ENCODE measurements around the gene PLPP3. TPM values are rescaled to one million over a fixed set of nuclear protein-coding genes. Genes with fewer than 3 reads are reported as not detected.

PLPP3 gene
- total and polyA plus RNA-seq, 2 donors (not counting 1 experiment from before 2014, with no cell fraction given), result 343 to 465 TPM

DNA sequence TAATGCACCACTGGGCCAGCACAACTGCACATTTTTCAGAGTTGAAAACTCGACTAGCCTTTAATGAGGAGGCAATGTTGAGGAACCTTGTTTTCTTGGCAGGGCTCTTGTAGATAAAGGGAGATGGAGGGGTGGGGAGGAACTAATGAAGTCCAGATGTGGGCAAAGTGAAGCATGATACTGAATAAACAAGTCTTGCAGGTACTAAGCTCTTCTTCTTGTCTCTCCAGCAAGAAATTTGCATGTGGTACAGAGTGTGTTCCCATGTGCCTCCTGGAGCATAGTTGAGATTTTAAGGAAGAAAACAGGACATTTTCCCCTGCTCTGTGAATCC lies 47.0 kb downstream of the PLPP3 start:
- Histone ChIP-seq H3K9me3 (ENCODE audit: control insufficient read depth, insufficient read depth, low read depth, low read length) (no peaks in the 10 kb centered on the region), H3K79me2 (ENCODE audit: control insufficient read depth, insufficient read depth, low read length) (peaks cover 92% of the 10 kb centered on the region), H3K4me1 (ENCODE audit: control insufficient read depth, extremely low read depth, insufficient read depth, low read length) (peaks cover 7% of the 10 kb centered on the region), H3K27ac (ENCODE audit: insufficient read depth, low read length) (no peak overlapping the region), H2AFZ (ENCODE audit: low read length) (no peak overlapping the region), H3K4me2 (ENCODE audit: extremely low read depth, insufficient read depth, low read length) (no peak overlapping the region), H3K27me3 (ENCODE audit: control insufficient read depth, insufficient read depth, low read length) (no peaks in the 10 kb centered on the region), H3K4me3 (replicated peaks in 1 of 4; ENCODE audit: control extremely low read depth in 1 of 4, insufficient read depth in 1 of 4, low read depth in 3 of 4, low read length in 4 of 4) (no peak overlapping the region), H3K36me3 (ENCODE audit: control insufficient read depth, insufficient read depth, low read length) (peaks cover 13% of the 10 kb centered on the region), H4K20me1 (ENCODE audit: control insufficient read depth, extremely low read depth, insufficient read depth, low read length) (peaks cover 2% of the 10 kb centered on the region), H3K9ac (ENCODE audit: insufficient read depth, low read length) (no peak overlapping the region)
- DNase-seq (ENCODE audit: low read depth in 2 of 2), result no peak
- TF ChIP-seq EZH2 (IDR thresholded peaks at IDR 0.05; ENCODE audit: low read length, missing control alignments), result no peak
- TF ChIP-seq, protein P1, sequence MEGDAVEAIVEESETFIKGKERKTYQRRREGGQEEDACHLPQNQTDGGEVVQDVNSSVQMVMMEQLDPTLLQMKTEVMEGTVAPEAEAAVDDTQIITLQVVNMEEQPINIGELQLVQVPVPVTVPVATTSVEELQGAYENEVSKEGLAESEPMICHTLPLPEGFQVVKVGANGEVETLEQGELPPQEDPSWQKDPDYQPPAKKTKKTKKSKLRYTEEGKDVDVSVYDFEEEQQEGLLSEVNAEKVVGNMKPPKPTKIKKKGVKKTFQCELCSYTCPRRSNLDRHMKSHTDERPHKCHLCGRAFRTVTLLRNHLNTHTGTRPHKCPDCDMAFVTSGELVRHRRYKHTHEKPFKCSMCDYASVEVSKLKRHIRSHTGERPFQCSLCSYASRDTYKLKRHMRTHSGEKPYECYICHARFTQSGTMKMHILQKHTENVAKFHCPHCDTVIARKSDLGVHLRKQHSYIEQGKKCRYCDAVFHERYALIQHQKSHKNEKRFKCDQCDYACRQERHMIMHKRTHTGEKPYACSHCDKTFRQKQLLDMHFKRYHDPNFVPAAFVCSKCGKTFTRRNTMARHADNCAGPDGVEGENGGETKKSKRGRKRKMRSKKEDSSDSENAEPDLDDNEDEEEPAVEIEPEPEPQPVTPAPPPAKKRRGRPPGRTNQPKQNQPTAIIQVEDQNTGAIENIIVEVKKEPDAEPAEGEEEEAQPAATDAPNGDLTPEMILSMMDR (conservative IDR thresholded peaks at IDR 0.05 in 1 of 2, IDR thresholded peaks at IDR 0.05 in 1 of 2; ENCODE audit: low read depth in 1 of 2, low read length in 2 of 2), result no peak

DNA sequence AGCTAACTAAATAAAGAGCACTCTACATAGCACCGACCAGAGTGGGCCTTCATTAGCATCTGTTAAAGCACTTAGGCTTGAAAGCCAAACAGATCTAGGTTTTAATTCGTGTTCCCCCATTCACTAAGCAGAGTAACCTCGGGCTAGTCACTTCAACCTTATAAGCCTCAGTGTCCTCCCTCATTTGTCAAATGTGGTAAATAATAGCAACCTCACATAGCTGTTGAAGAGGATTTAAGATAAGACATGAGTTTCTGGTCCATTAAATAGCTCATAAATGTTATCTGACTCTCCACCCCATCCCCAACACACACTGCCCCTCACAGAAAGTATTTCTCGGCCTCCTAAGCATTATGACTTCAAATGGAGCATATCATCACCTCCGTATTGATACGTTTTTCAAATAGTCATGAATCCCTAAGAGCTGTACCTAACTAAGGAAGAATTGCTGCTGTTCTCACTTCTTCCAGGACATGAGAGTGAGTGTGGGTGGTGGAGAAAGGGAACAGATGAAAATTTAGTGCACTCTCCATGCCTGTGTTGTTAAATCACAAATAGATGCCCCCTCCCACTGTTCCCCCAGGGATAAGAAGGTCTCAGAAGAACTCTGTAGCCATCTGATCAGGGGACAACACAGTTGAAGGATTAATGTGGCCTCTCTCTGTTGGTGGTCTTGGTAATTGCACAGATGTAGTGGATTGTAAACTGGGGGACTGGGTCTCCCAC lies 47.6 kb downstream of the PLPP3 start:
- H3K4me2 ChIP-seq (ENCODE audit: extremely low read depth, insufficient read depth, low read length), result no peak overlapping the region
- peaks cover 92% of the 10 kb centered on the region for H3K79me2 ChIP-seq (ENCODE audit: control insufficient read depth, insufficient read depth, low read length)
- peaks cover 13% of the 10 kb centered on the region for H3K36me3 ChIP-seq (ENCODE audit: control insufficient read depth, insufficient read depth, low read length)
- H4K20me1 ChIP-seq (ENCODE audit: control insufficient read depth, extremely low read depth, insufficient read depth, low read length), result peaks cover 2% of the 10 kb centered on the region
- H3K27ac ChIP-seq (ENCODE audit: insufficient read depth, low read length), result no peak overlapping the region
- H3K4me3 ChIP-seq (replicated peaks in 1 of 4; ENCODE audit: control extremely low read depth in 1 of 4, insufficient read depth in 1 of 4, low read depth in 3 of 4, low read length in 4 of 4), result no peak overlapping the region
- H3K4me1 ChIP-seq (ENCODE audit: control insufficient read depth, extremely low read depth, insufficient read depth, low read length), result peaks cover 7% of the 10 kb centered on the region
- no peak for DNase-seq (ENCODE audit: low read depth in 2 of 2)
- no peaks in the 10 kb centered on the region for H3K27me3 ChIP-seq (ENCODE audit: control insufficient read depth, insufficient read depth, low read length)
- H3K9me3 ChIP-seq (ENCODE audit: control insufficient read depth, insufficient read depth, low read depth, low read length), result no peaks in the 10 kb centered on the region
- TF ChIP-seq, protein P1 (conservative IDR thresholded peaks at IDR 0.05 in 1 of 2, IDR thresholded peaks at IDR 0.05 in 1 of 2; ENCODE audit: low read depth in 1 of 2, low read length in 2 of 2), result no peak
- no peak for TF ChIP-seq EZH2 (IDR thresholded peaks at IDR 0.05; ENCODE audit: low read length, missing control alignments)
- H2AFZ ChIP-seq (ENCODE audit: low read length), result no peak overlapping the region
- H3K9ac ChIP-seq (ENCODE audit: insufficient read depth, low read length), result no peak overlapping the region

DNA sequence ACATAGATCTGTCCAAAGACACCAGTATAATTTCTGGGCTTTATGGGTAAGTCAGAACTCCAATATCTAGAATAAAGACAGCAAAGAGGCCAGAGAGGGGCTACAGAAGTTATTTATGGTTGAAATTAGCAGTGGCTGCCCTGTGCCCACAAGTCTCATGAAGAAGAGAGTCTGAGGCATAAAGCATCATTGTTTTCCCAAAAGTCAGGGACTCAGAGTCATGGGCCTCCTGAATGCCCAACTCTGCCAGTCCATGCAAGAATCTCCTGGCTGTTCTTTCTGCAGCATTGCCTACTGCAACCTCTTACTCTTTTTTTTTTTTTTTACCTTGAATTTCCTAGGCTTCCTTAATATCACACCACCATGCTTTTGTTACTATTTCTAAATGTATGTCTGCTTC lies 49.6 kb downstream of the PLPP3 start:
- Histone ChIP-seq H3K36me3 (ENCODE audit: control insufficient read depth, insufficient read depth, low read length) (peaks cover 10% of the 10 kb centered on the region), H3K79me2 (ENCODE audit: control insufficient read depth, insufficient read depth, low read length) (peaks cover 92% of the 10 kb centered on the region), H3K9ac (ENCODE audit: insufficient read depth, low read length) (no peak overlapping the region), H3K4me2 (ENCODE audit: extremely low read depth, insufficient read depth, low read length) (no peak overlapping the region), H3K27me3 (ENCODE audit: control insufficient read depth, insufficient read depth, low read length) (no peaks in the 10 kb centered on the region), H2AFZ (ENCODE audit: low read length) (no peak overlapping the region), H3K4me1 (ENCODE audit: control insufficient read depth, extremely low read depth, insufficient read depth, low read length) (peaks cover 11% of the 10 kb centered on the region), H3K4me3 (replicated peaks in 1 of 4; ENCODE audit: control extremely low read depth in 1 of 4, insufficient read depth in 1 of 4, low read depth in 3 of 4, low read length in 4 of 4) (no peak overlapping the region), H3K27ac (ENCODE audit: insufficient read depth, low read length) (no peak overlapping the region), H4K20me1 (ENCODE audit: control insufficient read depth, extremely low read depth, insufficient read depth, low read length) (no peaks in the 10 kb centered on the region), H3K9me3 (ENCODE audit: control insufficient read depth, insufficient read depth, low read depth, low read length) (no peaks in the 10 kb centered on the region)
- no peak for DNase-seq (ENCODE audit: low read depth in 2 of 2)
- no peak for TF ChIP-seq EZH2 (IDR thresholded peaks at IDR 0.05; ENCODE audit: low read length, missing control alignments)
- TF ChIP-seq, protein P1 (conservative IDR thresholded peaks at IDR 0.05 in 1 of 2, IDR thresholded peaks at IDR 0.05 in 1 of 2; ENCODE audit: low read depth in 1 of 2, low read length in 2 of 2), result no peak

Data from fibroblast of lung (primary cell).